A673 (cell line): ENCODE results near the gene FAM149A. TPM values are rescaled to one million over a fixed set of nuclear protein-coding genes. Genes with fewer than 3 reads are reported as not detected.

Experiments
- BruUV-seq: library from RNA; stranded (reverse); fragments of 400-500 nt; replicated peaks from 2 replicates; lab custom pipeline; 2021; lab: Mats Ljungman, UMichigan
- CTCF ChIA-PET: fragments of 300-600 bp; sonication (Branson Sonifier 250); formaldehyde crosslinking; loops from one replicate; lab custom pipeline; 2022; ENCODE audit warnings: antibody characterized with exemption; lab: Charles Lee
- POLR2A ChIA-PET: fragments of 300-600 bp; sonication (Branson Sonifier 250); formaldehyde crosslinking; loops from one replicate; lab custom pipeline; 2022; ENCODE audit warnings: antibody characterized with exemption; ENCODE audit not compliant: low non-redundant PET; lab: Charles Lee
- DNase-seq: peaks from one replicate; pipeline ENCODE4 v3.0.0-alpha.2; 2015; ENCODE audit warnings: low spot score
- H3K27ac ChIP-seq: fragments of 200-600 bp; sonication (generic); 2 replicates; pipeline ENCODE4 v1.5.1; 2016; ENCODE audit warnings: mixed run types, low read depth, mild to moderate bottlenecking, mixed read lengths, antibody characterized with exemption, low read length; ENCODE audit not compliant: poor library complexity, severe bottlenecking
- H3K27me3 ChIP-seq: fragments of 200-600 bp; sonication (generic); replicated peaks from 2 replicates; pipeline ENCODE4 v1.6.1; 2017; ENCODE audit warnings: mixed run types, low read depth, mild to moderate bottlenecking, mixed read lengths, antibody characterized with exemption, low read length; ENCODE audit not compliant: insufficient read depth, poor library complexity
- H3K36me3 ChIP-seq: fragments of 200-600 bp; sonication (generic); 2 replicates; pipeline ENCODE4 v1.6.1; 2016; ENCODE audit warnings: mixed run types, mild to moderate bottlenecking, mixed read lengths, antibody characterized with exemption, low read length; ENCODE audit not compliant: insufficient read depth, poor library complexity, severe bottlenecking
- H3K4me1 ChIP-seq: fragments of 200-600 bp; sonication (generic); 2 replicates; pipeline ENCODE4 v1.6.1; 2017; ENCODE audit warnings: mixed run types, mild to moderate bottlenecking, mixed read lengths, antibody characterized with exemption, low read length; ENCODE audit not compliant: insufficient read depth, poor library complexity, severe bottlenecking
- H3K4me3 ChIP-seq: fragments of 200-600 bp; sonication (generic); 2 replicates; pipeline ENCODE4 v1.5.1; 2016; ENCODE audit warnings: low read depth, mixed run types, mild to moderate bottlenecking, mixed read lengths, low read length; ENCODE audit not compliant: poor library complexity, severe bottlenecking
- H3K9me3 ChIP-seq: fragments of 200-600 bp; sonication (generic); 2 replicates; pipeline ENCODE4 v1.6.1; 2016; ENCODE audit warnings: mixed run types, low read depth, mild to moderate bottlenecking, mixed read lengths, antibody characterized with exemption, low read length; ENCODE audit not compliant: poor library complexity, severe bottlenecking
- EZH2 ChIP-seq: fragments of 200-600 bp; sonication (generic); IDR thresholded peaks from 2 replicates; pipeline ENCODE4 v1.6.1; 2017; ENCODE audit warnings: borderline replicate concordance, low read depth, mild to moderate bottlenecking, mixed read lengths, antibody characterized with exemption, low read length; ENCODE audit not compliant: poor library complexity, severe bottlenecking
- intact Hi-C: fragments of 100-400 bp; cut with micrococcal nuclease; formaldehyde crosslinking; loops from one replicate; pipeline ENCODE4 v1.10.0; 2022; ENCODE audit not compliant: unreplicated experiment
- total RNA-seq: library from RNA; stranded (reverse); gene quantifications from 2 replicates; pipeline ENCODE4 v1.2.3, GENCODE V29; 2021
- TF ChIP-seq, protein P1 (sequence below): fragments of 300-800, 200-600 bp; sonication (generic); conservative IDR thresholded peaks from 2 replicates; pipeline ENCODE4 v1.5.1; 2017; ENCODE audit warnings: low read depth, mild to moderate bottlenecking, antibody characterized with exemption, low read length, moderate library complexity, mixed read lengths

The FAM149A gene
- total RNA-seq, 1 experiment from 2014 or later, result 0.90 TPM

DNA sequence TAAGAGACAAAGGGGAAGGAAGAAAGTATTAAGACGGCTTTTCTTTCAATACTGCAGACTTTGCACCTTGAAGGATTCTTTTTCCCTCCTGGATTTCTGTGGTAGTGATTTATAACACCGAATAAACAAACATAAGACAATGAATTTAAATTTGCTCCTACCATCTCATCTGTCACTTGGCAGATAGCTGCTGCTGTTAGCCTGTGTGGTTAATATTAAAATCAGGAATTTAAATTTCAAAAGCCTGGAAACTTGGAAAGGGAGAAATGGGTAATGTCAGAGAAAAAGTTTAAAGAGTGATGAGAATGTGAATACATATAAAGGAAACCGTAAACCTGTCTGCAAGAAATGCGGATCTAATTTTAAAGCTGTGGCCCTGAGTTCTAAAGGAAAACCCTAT is 3.4 kb downstream of the FAM149A start:
- no peaks in the 10 kb centered on the region for H3K9me3 ChIP-seq
- BruUV-seq, result no TSS peak
- intact Hi-C loops, result no loop called here
- no peaks in the 10 kb centered on the region for H3K36me3 ChIP-seq
- CTCF ChIA-PET, result no interaction called here
- H3K27me3 ChIP-seq, result peaks cover 27% of the 10 kb centered on the region
- H3K27ac ChIP-seq, result no peak overlapping the region
- DNase-seq, result no peak
- no peak for TF ChIP-seq EZH2
- TF ChIP-seq, protein P1, sequence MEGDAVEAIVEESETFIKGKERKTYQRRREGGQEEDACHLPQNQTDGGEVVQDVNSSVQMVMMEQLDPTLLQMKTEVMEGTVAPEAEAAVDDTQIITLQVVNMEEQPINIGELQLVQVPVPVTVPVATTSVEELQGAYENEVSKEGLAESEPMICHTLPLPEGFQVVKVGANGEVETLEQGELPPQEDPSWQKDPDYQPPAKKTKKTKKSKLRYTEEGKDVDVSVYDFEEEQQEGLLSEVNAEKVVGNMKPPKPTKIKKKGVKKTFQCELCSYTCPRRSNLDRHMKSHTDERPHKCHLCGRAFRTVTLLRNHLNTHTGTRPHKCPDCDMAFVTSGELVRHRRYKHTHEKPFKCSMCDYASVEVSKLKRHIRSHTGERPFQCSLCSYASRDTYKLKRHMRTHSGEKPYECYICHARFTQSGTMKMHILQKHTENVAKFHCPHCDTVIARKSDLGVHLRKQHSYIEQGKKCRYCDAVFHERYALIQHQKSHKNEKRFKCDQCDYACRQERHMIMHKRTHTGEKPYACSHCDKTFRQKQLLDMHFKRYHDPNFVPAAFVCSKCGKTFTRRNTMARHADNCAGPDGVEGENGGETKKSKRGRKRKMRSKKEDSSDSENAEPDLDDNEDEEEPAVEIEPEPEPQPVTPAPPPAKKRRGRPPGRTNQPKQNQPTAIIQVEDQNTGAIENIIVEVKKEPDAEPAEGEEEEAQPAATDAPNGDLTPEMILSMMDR, result no peak
- peaks cover 9% of the 10 kb centered on the region for H3K4me1 ChIP-seq
- POLR2A ChIA-PET, result interaction anchor here (0.9 kb wide), 1 partner anchor 25 kb away, joined by 4 read pairs; no protein-coding TSS in a partner anchor
- H3K4me3 ChIP-seq, result no peak overlapping the region

- Histone ChIP-seq H3K27ac (no peak overlapping the region), H3K36me3 (no peaks in the 10 kb centered on the region), H3K4me1 (peaks cover 9% of the 10 kb centered on the region), H3K9me3 (no peaks in the 10 kb centered on the region), H3K27me3 (peaks cover 23% of the 10 kb centered on the region), H3K4me3 (no peak overlapping the region)
- ChIA-PET POLR2A (interaction anchor here (0.9 kb wide), 1 partner anchor 25 kb away, joined by 4 read pairs; no protein-coding TSS in a partner anchor), CTCF (no interaction called here)
- no peak for DNase-seq
- TF ChIP-seq EZH2, result no peak
- TF ChIP-seq, protein P1, result no peak
- intact Hi-C loops, result no loop called here
- no TSS peak for BruUV-seq
These were observed 3.9 kb downstream of the FAM149A start for GRCh38 chr4:186108391-186108790.

- Histone ChIP-seq H3K4me3 (no peak overlapping the region), H3K9me3 (no peaks in the 10 kb centered on the region), H3K36me3 (no peaks in the 10 kb centered on the region), H3K4me1 (peaks cover 9% of the 10 kb centered on the region), H3K27me3 (peaks cover 14% of the 10 kb centered on the region), H3K27ac (no peak overlapping the region)
- ChIA-PET POLR2A (no interaction called here), CTCF (no interaction called here)
- intact Hi-C loops, result no loop called here
- TF ChIP-seq, protein P1, result no peak
- TF ChIP-seq EZH2, result no peak
- no TSS peak for BruUV-seq
- DNase-seq, result no peak
These were observed 4.7 kb downstream of the FAM149A start for GRCh38 chr4:186109245-186109644.
